GM18517 (cell line): ENCODE results near the gene CHRNA5.
A peak's percentile ranks its signal among the peaks of the same experiment; 100 is the strongest.
"Not testable (repeated sequence)": the region's sequence is repeated elsewhere in the genome, so short reads cannot be mapped to it uniquely, and the experiment has no call there.

Experiments
- ATAC-seq: cut with Tn5 transposase; IDR thresholded peaks from one replicate; pipeline ENCODE4 v1.9.1; 2021; ENCODE audit warnings: mild to moderate bottlenecking, moderate library complexity; ENCODE audit not compliant: unreplicated experiment

The CHRNA5 gene

GRCh38 chr15:78565097-78565950 is at the start of gene CHRNA5:
Gene CHRNA5, plus strand, starts transcription at chr15:78565520. Its CDS starts 200 bp downstream, at chr15:78565720.
- ATAC-seq, result peak; percentile 79

- ATAC-seq, result not testable (repeated sequence)
Measured at GRCh38 chr15:78520035-78520434, 45.3 kb upstream of the CHRNA5 start.

GRCh38 chr15:78524230-78524629 is 41.1 kb upstream of the CHRNA5 start:
- no peak for ATAC-seq

GRCh38 chr15:78527325-78527724 is 38.0 kb upstream of the CHRNA5 start:
- no peak for ATAC-seq

GRCh38 chr15:78533331-78533730 is 32.0 kb upstream of the CHRNA5 start:
- ATAC-seq, result no peak

GRCh38 chr15:78536134-78536533 is 29.2 kb upstream of the CHRNA5 start:
- no peak for ATAC-seq

- no peak for ATAC-seq
Measured at GRCh38 chr15:78537266-78537905, 27.9 kb upstream of the CHRNA5 start.

- ATAC-seq, result no peak
Measured at GRCh38 chr15:78538358-78538757, 27.0 kb upstream of the CHRNA5 start.

- not testable (repeated sequence) for ATAC-seq
Measured at GRCh38 chr15:78539464-78540140, 25.7 kb upstream of the CHRNA5 start.

GRCh38 chr15:78540141-78540870 is 25.0 kb upstream of the CHRNA5 start, which contains the start of gene PSMA4:
Gene PSMA4, plus strand, starts transcription at chr15:78540444. Its CDS starts 1,484 bp downstream, at chr15:78541928.
- ATAC-seq, result peak; percentile 63

GRCh38 chr15:78540871-78541743 is 24.2 kb upstream of the CHRNA5 start:
- no peak for ATAC-seq

GRCh38 chr15:78541744-78542034 is 23.6 kb upstream of the CHRNA5 start:
- ATAC-seq, result no peak

GRCh38 chr15:78542647-78543046 is 22.7 kb upstream of the CHRNA5 start:
- ATAC-seq, result no peak

- ATAC-seq, result no peak
Measured at GRCh38 chr15:78550194-78550593, 15.1 kb upstream of the CHRNA5 start.

GRCh38 chr15:78550815-78551214 is 14.5 kb upstream of the CHRNA5 start:
- ATAC-seq, result no peak

- no peak for ATAC-seq
Measured at GRCh38 chr15:78551902-78552301, 13.4 kb upstream of the CHRNA5 start.

GRCh38 chr15:78552597-78552996 is 12.7 kb upstream of the CHRNA5 start:
- ATAC-seq, result no peak

- not testable (repeated sequence) for ATAC-seq
Measured at GRCh38 chr15:78560201-78560600, 5.1 kb upstream of the CHRNA5 start.

GRCh38 chr15:78561490-78561889 is 3.8 kb upstream of the CHRNA5 start:
- no peak for ATAC-seq

GRCh38 chr15:78563092-78563491 is 2.2 kb upstream of the CHRNA5 start:
- no peak for ATAC-seq
